GM18526 (cell line): Measurements from ENCODE around the gene SLC35G6.
"Not testable (repeated sequence)": the region's sequence is repeated elsewhere in the genome, so short reads cannot be mapped to it uniquely, and the experiment has no call there.

Experiments
- POLR2A ChIP-seq: IDR thresholded peaks from 3 replicates; pipeline ENCODE4 v1.6.1; 2011; ENCODE audit not compliant: insufficient read length; ENCODE audit errors: extremely low read depth

SLC35G6 gene

GRCh38 chr17:7481275-7481674 lies at the start of gene SLC35G6:
TSS of gene SLC35G6 (plus strand) at chr17:7481446. CDS start at chr17:7481517, 71 bp downstream.
- not testable (repeated sequence) for TF ChIP-seq POLR2A

GRCh38 chr17:7432296-7432695 lies 49.0 kb upstream of the SLC35G6 start:
- TF ChIP-seq POLR2A = no peak

GRCh38 chr17:7435676-7436555 lies 45.3 kb upstream of the SLC35G6 start:
- TF ChIP-seq POLR2A = peak; percentile 37

- peak; percentile 20 for TF ChIP-seq POLR2A
These were observed 44.5 kb upstream of the SLC35G6 start for GRCh38 chr17:7436556-7437368.

GRCh38 chr17:7437369-7437863 lies 43.8 kb upstream of the SLC35G6 start:
- TF ChIP-seq POLR2A = no peak

GRCh38 chr17:7437950-7438614 lies 43.2 kb upstream of the SLC35G6 start:
- no peak for TF ChIP-seq POLR2A

- TF ChIP-seq POLR2A = no peak
These were observed 42.4 kb upstream of the SLC35G6 start for GRCh38 chr17:7438656-7439460.

- no peak for TF ChIP-seq POLR2A
These were observed 41.7 kb upstream of the SLC35G6 start, which contains the start of gene FGF11 for GRCh38 chr17:7439462-7440112. TSS of gene FGF11 (plus strand) at chr17:7439512. CDS start at chr17:7439621, 109 bp downstream.

GRCh38 chr17:7440113-7440833 lies 41.0 kb upstream of the SLC35G6 start:
- no peak for TF ChIP-seq POLR2A

GRCh38 chr17:7440834-7441195 lies 40.4 kb upstream of the SLC35G6 start:
- no peak for TF ChIP-seq POLR2A

- TF ChIP-seq POLR2A = no peak
These were observed 40.0 kb upstream of the SLC35G6 start for GRCh38 chr17:7441266-7441665.

- no peak for TF ChIP-seq POLR2A
These were observed 39.1 kb upstream of the SLC35G6 start for GRCh38 chr17:7442142-7442541.
